ENCODE results near the gene TXNDC15.

Gene TXNDC15

GRCh38 chr5:134945041-134945440 is 70.9 kb downstream of the TXNDC15 start:
- Histone ChIP-seq H3K4me2 (ENCODE audit: low read length) (no peak overlapping the region), H3K9ac (ENCODE audit: low read length) (no peak overlapping the region), H3K9me3 (ENCODE audit: insufficient read depth, low read length) (no peaks in the 10 kb centered on the region), H3K4me3 (ENCODE audit: low read length) (no peak overlapping the region), H3K4me1 (ENCODE audit: low read length) (no peaks in the 10 kb centered on the region), H3K27me3 (ENCODE audit: low read depth, low read length) (no peaks in the 10 kb centered on the region), H4K20me1 (ENCODE audit: insufficient read depth, low read length) (no peaks in the 10 kb centered on the region), H3K27ac (ENCODE audit: low read length) (no peak overlapping the region), H2AFZ (ENCODE audit: low read depth, low read length) (no peak overlapping the region), H3K36me3 (replicated peaks; ENCODE audit: low read depth, low read length) (no peaks in the 10 kb centered on the region), H3K79me2 (ENCODE audit: low read length) (no peaks in the 10 kb centered on the region)
- TF ChIP-seq EZH2phosphoT487 (IDR thresholded peaks at IDR 0.05; ENCODE audit: low read depth) (no peak), CTCF (IDR thresholded peaks at IDR 0.05; ENCODE audit: low read depth, low read length) (no peak)

GRCh38 chr5:134948911-134949310 is 74.7 kb downstream of the TXNDC15 start:
- Histone ChIP-seq H3K79me2 (ENCODE audit: low read length) (no peaks in the 10 kb centered on the region), H3K27me3 (ENCODE audit: low read depth, low read length) (no peaks in the 10 kb centered on the region), H2AFZ (ENCODE audit: low read depth, low read length) (no peak overlapping the region), H3K4me3 (ENCODE audit: low read length) (no peak overlapping the region), H3K4me1 (ENCODE audit: low read length) (no peaks in the 10 kb centered on the region), H3K4me2 (ENCODE audit: low read length) (no peak overlapping the region), H3K27ac (ENCODE audit: low read length) (no peak overlapping the region), H3K36me3 (replicated peaks; ENCODE audit: low read depth, low read length) (peaks cover 3% of the 10 kb centered on the region), H3K9ac (ENCODE audit: low read length) (no peak overlapping the region), H3K9me3 (ENCODE audit: insufficient read depth, low read length) (no peaks in the 10 kb centered on the region), H4K20me1 (ENCODE audit: insufficient read depth, low read length) (no peaks in the 10 kb centered on the region)
- TF ChIP-seq CTCF (IDR thresholded peaks at IDR 0.05; ENCODE audit: low read depth, low read length), result no peak
- no peak for TF ChIP-seq EZH2phosphoT487 (IDR thresholded peaks at IDR 0.05; ENCODE audit: low read depth)

GRCh38 chr5:134949316-134949715 is 75.1 kb downstream of the TXNDC15 start:
- no peaks in the 10 kb centered on the region for H3K9me3 ChIP-seq (ENCODE audit: insufficient read depth, low read length)
- no peaks in the 10 kb centered on the region for H4K20me1 ChIP-seq (ENCODE audit: insufficient read depth, low read length)
- no peak overlapping the region for H3K9ac ChIP-seq (ENCODE audit: low read length)
- no peak overlapping the region for H3K27ac ChIP-seq (ENCODE audit: low read length)
- H3K79me2 ChIP-seq (ENCODE audit: low read length), result no peaks in the 10 kb centered on the region
- no peaks in the 10 kb centered on the region for H3K4me1 ChIP-seq (ENCODE audit: low read length)
- H2AFZ ChIP-seq (ENCODE audit: low read depth, low read length), result no peak overlapping the region
- peaks cover 5% of the 10 kb centered on the region for H3K36me3 ChIP-seq (replicated peaks; ENCODE audit: low read depth, low read length)
- TF ChIP-seq CTCF (IDR thresholded peaks at IDR 0.05; ENCODE audit: low read depth, low read length) (no peak), EZH2phosphoT487 (IDR thresholded peaks at IDR 0.05; ENCODE audit: low read depth) (no peak)
- H3K4me3 ChIP-seq (ENCODE audit: low read length), result no peak overlapping the region
- no peak overlapping the region for H3K4me2 ChIP-seq (ENCODE audit: low read length)
- H3K27me3 ChIP-seq (ENCODE audit: low read depth, low read length), result no peaks in the 10 kb centered on the region
